K562 (cell line): ENCODE results near the gene OSCAR. TPM values are rescaled to one million over a fixed set of nuclear protein-coding genes. Genes with fewer than 3 reads are reported as not detected.

ENCODE experiments used
- CEBPB ChIP-seq: fragments of 450-650 bp; IDR thresholded peaks from 2 replicates; pipeline ENCODE4 v1.6.1; 2016; ENCODE audit warnings: missing genetic modification characterization, missing compliant biosample characterization
- CHD2 ChIP-seq: IDR thresholded peaks from 2 replicates; pipeline ENCODE4 v1.6.1; 2011; ENCODE audit warnings: low read depth, low read length
- CREB3L1 ChIP-seq: fragments of 450-650 bp; IDR thresholded peaks from 2 replicates; pipeline ENCODE4 v1.6.1; 2014; ENCODE audit warnings: low read depth, mild to moderate bottlenecking, moderate library complexity, borderline replicate concordance
- FOXK1 ChIP-seq: sonication (generic); formaldehyde crosslinking; IDR thresholded peaks from 2 replicates; pipeline ENCODE4 v1.8.0; 2022; ENCODE audit warnings: missing genetic modification reagents, mild to moderate bottlenecking, borderline replicate concordance
- FOXP4 ChIP-seq: sonication (generic); formaldehyde crosslinking; IDR thresholded peaks from 2 replicates; pipeline ENCODE4 v1.8.0; 2022; ENCODE audit warnings: mild to moderate bottlenecking, missing genetic modification reagents, borderline replicate concordance
- HDAC8 ChIP-seq: fragments of 450-650 bp; IDR thresholded peaks from 2 replicates; pipeline ENCODE4 v1.6.1; 2016; ENCODE audit warnings: mild to moderate bottlenecking, missing genetic modification characterization, moderate library complexity, missing compliant biosample characterization
- HNRNPUL1 ChIP-seq: fragments of 200-400 bp; formaldehyde crosslinking; IDR thresholded peaks from 2 replicates; pipeline ENCODE4 v1.6.1; 2017; ENCODE audit warnings: low read length
- HSF4 ChIP-seq: fragments of 250-450 bp; sonication (Bioruptor Pico); IDR thresholded peaks from 2 replicates; pipeline ENCODE4 v2.1.2; 2022; ENCODE audit warnings: mild to moderate bottlenecking, moderate library complexity, borderline replicate concordance
- KLF16 ChIP-seq: IDR thresholded peaks from 2 replicates; pipeline ENCODE4 v1.6.1; 2016; ENCODE audit warnings: antibody characterized with exemption
- MAFG ChIP-seq: fragments of 450-650 bp; conservative IDR thresholded peaks from 2 replicates; pipeline ENCODE4 v1.6.1; 2016; ENCODE audit warnings: missing genetic modification characterization, missing compliant biosample characterization
- NR3C1 ChIP-seq: sonication (generic); formaldehyde crosslinking; IDR thresholded peaks from 2 replicates; pipeline ENCODE4 v1.8.1; 2022; ENCODE audit warnings: missing genetic modification reagents
- PHF20 ChIP-seq: fragments of 450-650 bp; IDR thresholded peaks from 2 replicates; pipeline ENCODE4 v1.6.1; 2018; ENCODE audit not compliant: partially characterized antibody
- PML ChIP-seq: IDR thresholded peaks from 2 replicates; pipeline ENCODE4 v1.6.1; 2012; ENCODE audit warnings: low read length, inconsistent platforms
- POU5F1 ChIP-seq: fragments of 150-350 bp; IDR thresholded peaks from 2 replicates; pipeline ENCODE4 v1.6.1; 2014; ENCODE audit warnings: borderline replicate concordance, low read length, low read depth, mild to moderate bottlenecking; ENCODE audit not compliant: partially characterized antibody
- RBM25 ChIP-seq: fragments of 200-400 bp; formaldehyde crosslinking; IDR thresholded peaks from 2 replicates; pipeline ENCODE4 v1.6.1; 2018; ENCODE audit warnings: low read length, low read depth, moderate library complexity; ENCODE audit not compliant: severe bottlenecking
- RFX1 ChIP-seq: fragments of 450-650 bp; IDR thresholded peaks from 2 replicates; pipeline ENCODE4 v1.6.1; 2016; ENCODE audit warnings: mild to moderate bottlenecking, moderate library complexity
- SP1 ChIP-seq: sonication (generic); formaldehyde crosslinking; IDR thresholded peaks from 2 replicates; pipeline ENCODE4 v1.8.1; 2022; ENCODE audit warnings: mild to moderate bottlenecking, missing genetic modification reagents
- STAT5A ChIP-seq: IDR thresholded peaks from 2 replicates; pipeline ENCODE4 v1.6.1; 2012; ENCODE audit warnings: low read length, inconsistent platforms, borderline replicate concordance
- TSC22D4 ChIP-seq: fragments of 450-650 bp; IDR thresholded peaks from 2 replicates; pipeline ENCODE4 v1.6.1; 2016; ENCODE audit warnings: missing genetic modification characterization, missing biosample characterization, control low read depth
- ZBTB12 ChIP-seq: fragments of 250-450 bp; sonication (Bioruptor Pico); IDR thresholded peaks from 2 replicates; pipeline ENCODE4 v1.4.0; 2020
- ZBTB43 ChIP-seq: sonication (generic); formaldehyde crosslinking; IDR thresholded peaks from 2 replicates; pipeline ENCODE4 v1.8.0; 2023; ENCODE audit warnings: mild to moderate bottlenecking, missing genetic modification reagents
- ZNF3 ChIP-seq: fragments of 250-450 bp; sonication (Bioruptor Pico); IDR thresholded peaks from 2 replicates; pipeline ENCODE4 v1.5.0; 2021; ENCODE audit warnings: mild to moderate bottlenecking, moderate library complexity
- ZNF41 ChIP-seq: fragments of 250-450 bp; sonication (Bioruptor Pico); conservative IDR thresholded peaks from 2 replicates; pipeline ENCODE4 v1.4.0; 2020; ENCODE audit warnings: mild to moderate bottlenecking
- ZNF79 ChIP-seq: fragments of 250-450 bp; sonication (Bioruptor Pico); IDR thresholded peaks from 2 replicates; pipeline ENCODE4 v1.4.0; 2020; ENCODE audit warnings: low read depth, mild to moderate bottlenecking, moderate library complexity
- ZZZ3 ChIP-seq: fragments of 450-650 bp; IDR thresholded peaks from 2 replicates; pipeline ENCODE4 v1.6.1; 2016; ENCODE audit warnings: antibody characterized with exemption, mild to moderate bottlenecking, moderate library complexity
- polyA plus RNA-seq, 8 experiments: library from polyadenylated mRNA; depleted of rRNA in 4 of 8; stranded (reverse) in 5 of 8; unstranded in 3 of 8; fragments of >200 nt; fragmentation: Nextera tagmentation in 2 of 8; fragmentation: Illumina TruSeq in 1 of 8; extraction: Ambion mirVana in 2 of 8; extraction: Trizol in 1 of 8; gene quantifications; 2 replicates each; pipeline versions ENCODE4 v1.2.1 to v1.2.3, GENCODE V29; 2011 to 2014; ENCODE audit warnings: inconsistent platforms in 1 of 8, missing spikeins in 1 of 8
- total RNA-seq, 7 experiments: library from RNA; depleted of rRNA in 6 of 7; stranded (reverse); fragments of >200 nt in 6 of 7; fragmentation: Illumina TruSeq in 2 of 7; extraction: Trizol in 2 of 7; gene quantifications; 2 replicates each; pipeline versions ENCODE4 v1.2.1 to v1.2.3, GENCODE V29; 2011 to 2021; ENCODE audit warnings: low replicate concordance in 1 of 7

OSCAR gene
- total and polyA plus RNA-seq, 9 of the 15 experiments (the other 6 are each of a cell fraction or from before 2014, with no cell fraction given) = 0.09 to 0.62 (median 0.13) TPM; not detected in 5

GRCh38 chr19:54096617-54097106, 3.9 kb downstream of the OSCAR start (continued):
- no peak for TF ChIP-seq HDAC8 (tag)
- no peak for TF ChIP-seq ZNF41 (CRISPR knock-in tag)
- no peak for TF ChIP-seq HSF4 (CRISPR knock-in tag)
- no peak for TF ChIP-seq CREB3L1
- TF ChIP-seq ZNF79 = no peak
- TF ChIP-seq ZNF3 (CRISPR knock-in tag) = no peak
- TF ChIP-seq HNRNPUL1 = no peak
- TF ChIP-seq PHF20 = peak; percentile 15
- TF ChIP-seq POU5F1 = no peak
- TF ChIP-seq STAT5A = no peak
- no peak for TF ChIP-seq CEBPB (tag)
- no peak for TF ChIP-seq FOXP4 (CRISPR knock-in tag)
- no peak for TF ChIP-seq RBM25
- TF ChIP-seq ZBTB12 (CRISPR knock-in tag) = no peak
- TF ChIP-seq NR3C1 = no peak
- TF ChIP-seq TSC22D4 = no peak
- TF ChIP-seq KLF16 = no peak
- no peak for TF ChIP-seq MAFG (tag)
- no peak for TF ChIP-seq PML
- no peak for TF ChIP-seq ZBTB43 (CRISPR knock-in tag)
- no peak for TF ChIP-seq SP1 (CRISPR knock-in tag)
- no peak for TF ChIP-seq ZZZ3
- no peak for TF ChIP-seq FOXK1 (CRISPR knock-in tag)
- TF ChIP-seq RFX1 = no peak
- TF ChIP-seq CHD2 = no peak
